ENCODE data around the gene C18orf63.
"Not testable (repeated sequence)": the region's sequence is repeated elsewhere in the genome, so short reads cannot be mapped to it uniquely, and the experiment has no call there.

The C18orf63 gene

GRCh38 chr18:74286856-74287255, 28.8 kb upstream of the C18orf63 start:
- DNase-seq: no peak

DNA sequence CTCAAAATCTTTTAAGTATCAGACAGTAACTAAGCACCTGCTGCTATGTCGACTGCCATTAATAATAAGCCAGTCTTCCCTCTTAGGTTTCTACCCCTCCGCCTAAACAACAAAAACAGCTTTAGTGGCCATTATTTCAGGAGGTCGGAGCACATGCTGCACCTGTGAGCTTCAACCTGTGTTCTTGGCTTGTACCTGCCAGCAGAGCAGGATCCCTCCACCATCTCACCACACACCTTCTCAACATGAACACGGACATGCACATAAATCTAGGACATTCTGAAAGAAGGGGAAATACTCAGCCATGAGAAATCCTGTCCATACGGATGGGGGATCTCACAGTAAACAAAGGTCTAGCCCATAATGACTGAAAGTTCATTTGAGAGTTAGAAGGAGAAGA, 27.6 kb upstream of the C18orf63 start:
- DNase-seq: no peak

- DNase-seq: no peak
These were observed 26.9 kb upstream of the C18orf63 start for GRCh38 chr18:74288730-74289129.

- DNase-seq: no peak
These were observed 26.5 kb upstream of the C18orf63 start for GRCh38 chr18:74289137-74289536.

DNA sequence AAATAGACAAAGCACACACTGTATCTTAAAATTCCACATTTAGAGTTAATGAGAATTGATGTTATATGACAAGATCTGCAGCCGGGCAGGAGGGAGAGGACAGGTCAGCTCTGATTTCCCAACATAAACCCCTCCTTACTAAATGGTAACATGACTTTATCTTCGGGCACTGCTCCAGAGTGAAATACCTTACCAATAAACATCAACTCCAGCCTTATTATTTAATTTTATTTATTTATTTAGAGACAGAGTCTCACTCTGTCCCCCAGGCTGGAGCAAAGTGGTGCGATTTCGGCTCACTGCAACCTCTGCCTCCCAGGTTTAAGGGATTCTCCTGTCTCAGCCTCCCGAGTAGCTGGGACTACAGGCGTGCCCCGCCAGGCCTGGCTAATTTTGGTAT, 25.6 kb upstream of the C18orf63 start:
- no peak for DNase-seq

- DNase-seq: no peak
These were observed 24.7 kb upstream of the C18orf63 start for GRCh38 chr18:74290794-74291471.

DNA sequence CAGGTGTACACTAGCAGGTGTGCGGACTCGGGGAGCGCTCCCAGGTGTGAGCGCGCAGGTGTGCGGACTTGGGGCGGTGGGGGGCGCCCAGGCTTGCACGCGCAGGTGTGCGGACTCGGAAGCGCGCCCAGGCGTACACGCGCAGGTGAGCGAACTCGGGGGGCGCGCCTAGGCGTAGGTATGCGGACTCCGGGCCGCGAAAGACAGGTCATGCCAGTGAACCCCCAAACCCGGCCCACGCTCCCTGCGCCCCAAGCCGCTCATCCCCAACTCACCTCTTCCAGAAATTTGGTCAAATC, 24.2 kb upstream of the C18orf63 start:
- no peak for DNase-seq

- DNase-seq: peak; percentile 98
These were observed 23.7 kb upstream of the C18orf63 start, which contains the start of gene CYB5A for GRCh38 chr18:74291771-74292540. TSS of gene CYB5A (minus strand) at chr18:74291963. CDS start at chr18:74291875, 88 bp downstream.

DNA sequence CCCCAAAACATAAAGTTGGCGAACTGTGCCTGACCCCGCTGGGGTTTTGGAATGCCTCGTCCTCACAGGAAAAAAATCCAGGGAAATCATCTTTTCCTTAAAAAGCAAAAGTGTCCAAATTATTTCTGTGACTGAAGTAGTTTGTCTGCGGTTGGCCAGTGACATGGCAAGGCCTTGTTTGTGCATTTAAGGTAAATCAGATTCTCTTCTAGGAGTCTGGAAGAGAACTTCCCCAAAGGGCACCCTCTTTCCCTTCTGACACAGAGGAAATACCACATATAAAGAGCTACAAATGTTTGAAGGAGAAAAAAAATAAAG, 23.1 kb upstream of the C18orf63 start:
- DNase-seq: no peak

- not testable (repeated sequence) for DNase-seq
These were observed 22.7 kb upstream of the C18orf63 start for GRCh38 chr18:74292982-74293381.

DNA sequence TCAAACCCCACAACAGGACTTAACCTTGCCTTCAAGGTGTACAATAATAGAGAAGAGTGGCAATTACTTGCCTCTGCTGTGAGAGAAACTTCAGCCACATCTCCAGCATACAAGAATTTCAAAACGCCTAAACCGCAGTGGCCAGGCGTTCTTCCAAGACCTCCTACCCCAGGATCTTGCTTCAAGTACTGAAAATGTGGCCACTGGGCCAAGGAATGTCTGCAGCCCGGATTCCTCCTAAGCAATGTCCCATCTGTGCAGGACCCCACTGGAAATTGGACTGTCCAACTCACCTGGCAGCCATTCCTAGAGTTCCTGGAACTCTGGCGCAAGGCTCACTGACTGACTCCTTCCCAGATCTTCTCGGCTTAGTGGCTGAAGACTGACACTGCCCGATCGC, 21.1 kb upstream of the C18orf63 start:
- no peak for DNase-seq

- no peak for DNase-seq
These were observed 16.5 kb upstream of the C18orf63 start for GRCh38 chr18:74299162-74299561.

GRCh38 chr18:74299746-74300145, 15.9 kb upstream of the C18orf63 start:
- DNase-seq: no peak

DNA sequence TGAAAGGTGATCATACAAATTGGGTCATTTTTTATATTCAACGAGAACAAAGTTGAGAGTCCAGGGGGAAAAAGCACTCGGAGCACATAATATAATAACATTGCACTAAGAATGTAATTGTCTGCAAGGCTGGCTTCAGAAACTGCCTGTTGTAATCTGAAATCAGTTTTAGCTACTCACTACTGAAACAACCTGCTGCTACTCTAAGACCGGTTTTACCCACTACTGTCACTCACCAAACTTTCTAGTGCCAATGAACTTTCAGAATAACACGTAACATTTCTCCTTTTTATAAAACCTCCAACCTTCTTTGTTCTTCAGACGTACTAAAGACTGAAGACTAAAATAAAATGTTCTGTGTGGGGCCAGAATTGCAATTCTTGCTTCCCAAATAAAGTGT, 12.3 kb upstream of the C18orf63 start:
- DNase-seq: no peak

GRCh38 chr18:74303936-74304335, 11.7 kb upstream of the C18orf63 start:
- no peak for DNase-seq

DNA sequence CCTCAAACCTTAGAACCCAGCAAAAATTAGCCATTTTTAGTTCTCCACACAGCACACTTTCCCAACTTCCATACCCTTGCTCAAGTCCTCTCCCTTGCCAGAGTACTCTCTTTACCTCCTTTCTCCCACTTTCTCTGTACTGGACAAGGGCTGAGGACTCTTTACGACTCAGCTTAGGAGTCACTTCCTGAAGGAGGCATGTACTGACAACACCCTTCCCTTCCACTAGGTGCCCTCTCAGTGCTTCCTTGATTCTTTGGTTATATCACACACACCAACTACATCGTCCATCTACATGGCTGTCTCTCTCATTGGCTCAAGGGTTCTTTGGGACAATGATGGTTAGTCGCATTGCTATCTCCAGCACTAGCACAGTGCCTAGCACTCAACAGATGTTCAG, 5.2 kb upstream of the C18orf63 start:
- no peak for DNase-seq

- no peak for DNase-seq
These were observed 4.6 kb upstream of the C18orf63 start for GRCh38 chr18:74311000-74311399.

GRCh38 chr18:74314759-74315463, 728 bp upstream of the C18orf63 start:
- no peak for DNase-seq

DNA sequence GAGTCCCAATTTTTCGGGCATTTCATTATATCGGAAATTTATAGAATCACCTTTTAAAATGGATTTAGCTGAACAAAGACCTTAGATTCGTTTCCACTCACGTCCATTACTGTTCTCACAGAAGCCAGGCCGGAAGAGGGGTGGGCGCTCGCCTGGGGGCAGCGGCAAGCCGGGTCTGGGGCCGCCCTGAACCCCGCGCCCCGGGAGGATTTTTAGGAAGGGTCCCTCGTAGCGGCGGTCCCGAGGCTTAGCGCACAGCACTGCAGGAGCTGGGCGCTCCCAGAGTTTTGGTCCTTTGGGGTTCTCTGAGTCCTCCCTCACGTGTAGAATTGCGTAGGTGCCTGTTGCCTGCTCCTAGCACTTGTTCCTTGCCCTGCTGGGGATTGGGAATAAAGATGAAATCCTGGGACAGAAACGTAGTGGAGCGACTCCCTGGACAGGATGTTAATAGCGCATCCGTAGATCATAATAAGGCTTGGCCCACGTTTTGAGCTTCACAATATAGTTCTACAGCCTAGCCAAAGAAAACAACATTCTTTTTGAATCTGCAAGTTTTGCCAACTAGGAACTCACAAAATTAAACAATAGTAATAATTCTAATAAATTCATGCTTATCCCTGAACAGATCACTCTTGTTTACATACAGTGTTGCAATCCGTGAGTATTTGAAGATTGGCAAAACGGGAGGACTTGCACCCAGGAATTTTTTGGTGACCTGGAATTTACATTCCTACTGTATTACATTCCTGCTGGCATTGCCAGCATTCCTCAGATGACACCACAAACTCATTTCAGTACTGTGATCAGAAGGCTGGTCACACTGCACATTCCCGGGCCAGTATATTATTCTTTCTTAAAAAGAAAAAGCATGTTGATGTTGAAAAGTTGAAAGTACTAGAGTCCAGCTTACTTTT, 875 bp downstream of the C18orf63 start:
- no peak for DNase-seq

DNA sequence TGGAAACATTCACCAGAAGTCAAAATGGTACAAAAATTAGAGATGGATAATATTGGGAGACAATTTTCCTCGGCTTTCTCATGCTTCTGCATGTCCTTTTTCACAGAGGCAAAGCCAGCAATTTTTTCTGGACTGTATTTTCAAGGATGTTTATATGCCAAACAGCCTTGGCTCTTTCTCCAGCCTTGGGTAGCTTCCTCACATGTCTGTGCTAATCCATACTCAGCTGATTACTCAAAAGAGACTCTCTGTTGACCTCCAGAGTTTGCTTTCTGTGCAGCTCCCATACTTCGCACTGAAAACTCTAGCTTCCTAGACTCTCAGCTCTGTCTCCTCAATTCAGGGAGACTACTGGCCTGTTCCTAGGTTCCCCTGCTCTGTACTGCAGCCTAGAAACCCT, 10.6 kb downstream of the C18orf63 start:
- no peak for DNase-seq

GRCh38 chr18:74326791-74327190, 11.2 kb downstream of the C18orf63 start:
- DNase-seq: not testable (repeated sequence)

- no peak for DNase-seq
These were observed 12.6 kb downstream of the C18orf63 start for GRCh38 chr18:74328206-74328605.

DNA sequence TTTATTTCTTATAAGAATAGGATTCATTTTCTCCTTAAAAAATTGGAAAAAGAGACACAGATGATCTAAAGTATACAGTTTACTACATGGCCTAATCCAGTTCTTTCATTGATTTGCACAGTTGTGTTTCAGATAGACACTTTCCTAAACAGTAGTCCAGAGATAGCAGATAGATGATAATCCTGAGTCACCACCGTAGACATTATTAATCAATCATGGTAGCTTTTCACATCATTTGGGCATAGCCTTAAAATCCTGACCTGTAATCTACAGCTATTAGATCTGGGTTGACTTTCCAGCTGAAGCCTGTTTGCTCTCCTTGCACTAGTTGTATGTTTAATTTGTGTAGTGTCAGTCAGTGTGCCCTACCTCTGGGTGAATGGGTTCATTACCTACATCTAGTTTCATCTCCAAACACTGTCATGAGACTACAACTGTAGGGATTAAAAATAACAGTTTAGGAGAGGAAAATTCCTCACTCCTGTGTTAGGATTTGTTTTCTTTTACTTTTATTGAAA, 14.1 kb downstream of the C18orf63 start:
- DNase-seq: no peak

Measured in activated CD4-positive, alpha-beta T cell treated with anti-CD3 and anti-CD28 coated beads for 1 hour (primary cell).